ACC112 (cell line): Measurements from ENCODE around the gene CCNI.
"Not testable (repeated sequence)": the region's sequence is repeated elsewhere in the genome, so short reads cannot be mapped to it uniquely, and the experiment has no call there.

ENCODE experiments used
- H2AFZ ChIP-seq: fragments of 200-600 bp; sonication (generic); one replicate; pipeline ENCODE4 v1.6.0; 2017; ENCODE audit warnings: antibody characterized with exemption, low read length; ENCODE audit not compliant: unreplicated experiment
- H3K27ac ChIP-seq: fragments of 200-600 bp; sonication (generic); 2 replicates; pipeline ENCODE4 v1.5.1; 2014; ENCODE audit warnings: low read depth, mild to moderate bottlenecking, antibody characterized with exemption, low read length, moderate library complexity
- H3K27me3 ChIP-seq: fragments of 200-600 bp; sonication (generic); 2 replicates; pipeline ENCODE4 v1.6.1; 2014; ENCODE audit warnings: mild to moderate bottlenecking, antibody characterized with exemption, low read length, moderate library complexity, mixed read lengths; ENCODE audit not compliant: insufficient read depth
- H3K36me3 ChIP-seq: fragments of 200-600 bp; sonication (generic); 2 replicates; pipeline ENCODE4 v1.6.1; 2016; ENCODE audit warnings: mild to moderate bottlenecking, antibody characterized with exemption, low read length, moderate library complexity, mixed read lengths; ENCODE audit not compliant: insufficient read depth
- H3K4me1 ChIP-seq: fragments of 200-600 bp; sonication (generic); one replicate; pipeline ENCODE4 v1.6.1; 2016; ENCODE audit warnings: low read length, mixed read lengths; ENCODE audit not compliant: insufficient read depth, unreplicated experiment, control insufficient read depth
- H3K4me3 ChIP-seq: fragments of 200-600 bp; sonication (generic); 2 replicates; pipeline ENCODE4 v1.5.1; 2014; ENCODE audit warnings: mild to moderate bottlenecking, low read depth, low read length
- H3K79me2 ChIP-seq: fragments of 200-600 bp; sonication (generic); one replicate; pipeline ENCODE4 v1.6.0; 2016; ENCODE audit warnings: low read length; ENCODE audit not compliant: control insufficient read depth, unreplicated experiment, insufficient read depth

Gene CCNI

DNA sequence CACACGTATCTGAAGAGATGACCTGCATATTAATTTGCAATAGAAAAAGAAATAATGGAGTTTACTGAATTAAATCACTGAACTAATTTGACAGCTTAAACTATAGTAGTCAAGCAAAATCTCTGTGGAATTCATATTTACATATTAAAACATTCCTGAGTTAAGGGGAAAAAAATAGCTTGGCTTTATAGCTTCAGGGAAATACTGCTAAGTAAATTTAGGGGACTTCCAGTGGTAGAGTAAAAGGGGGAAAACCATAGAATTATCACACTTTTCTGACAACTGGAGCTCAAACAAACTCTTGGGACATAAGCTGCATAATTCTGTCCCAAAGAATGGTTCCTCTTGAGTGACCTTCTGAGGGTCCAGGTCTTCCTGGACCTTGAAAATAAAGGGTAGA is 28.6 kb upstream of the CCNI start:
- no peaks in the 10 kb centered on the region for H3K4me1 ChIP-seq
- H3K4me3 ChIP-seq, result no peak overlapping the region
- H3K79me2 ChIP-seq, result no peaks in the 10 kb centered on the region
- H3K27ac ChIP-seq, result no peak overlapping the region
- no peaks in the 10 kb centered on the region for H3K36me3 ChIP-seq
- peaks cover 21% of the 10 kb centered on the region; the same call in 1 of the 2 replicates for H3K27me3 ChIP-seq
- H2AFZ ChIP-seq, result no peak overlapping the region

- Histone ChIP-seq H3K4me3 (no peak overlapping the region), H3K36me3 (no peaks in the 10 kb centered on the region), H3K79me2 (no peaks in the 10 kb centered on the region), H3K4me1 (no peaks in the 10 kb centered on the region), H3K27ac (no peak overlapping the region), H2AFZ (no peak overlapping the region), H3K27me3 (no peaks in the 10 kb centered on the region)
Observed at GRCh38 chr4:77100234-77100633, 24.4 kb upstream of the CCNI start.

DNA sequence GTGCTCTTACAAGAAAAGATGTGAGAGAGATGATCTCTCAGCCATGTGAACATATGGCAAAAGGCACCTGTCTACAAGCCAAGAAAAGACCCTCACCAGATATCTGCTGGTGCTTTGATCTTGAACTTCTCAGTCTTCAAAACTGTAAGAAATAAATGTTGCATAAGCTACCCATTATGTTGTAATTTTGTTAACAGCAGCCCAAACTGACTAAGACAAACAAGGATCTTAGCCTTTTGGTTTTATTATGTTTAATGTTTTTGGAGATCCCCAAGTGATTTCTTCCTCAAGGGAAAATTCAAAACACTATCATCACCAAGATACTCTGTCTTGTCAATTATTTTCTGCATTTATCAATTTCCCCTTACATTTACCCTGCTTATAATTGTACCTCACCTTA is 21.8 kb upstream of the CCNI start:
- Histone ChIP-seq H3K79me2 (no peaks in the 10 kb centered on the region), H2AFZ (no peak overlapping the region), H3K4me1 (peaks cover 15% of the 10 kb centered on the region), H3K36me3 (no peaks in the 10 kb centered on the region), H3K27me3 (no peaks in the 10 kb centered on the region), H3K27ac (no peak overlapping the region), H3K4me3 (no peak overlapping the region)

DNA sequence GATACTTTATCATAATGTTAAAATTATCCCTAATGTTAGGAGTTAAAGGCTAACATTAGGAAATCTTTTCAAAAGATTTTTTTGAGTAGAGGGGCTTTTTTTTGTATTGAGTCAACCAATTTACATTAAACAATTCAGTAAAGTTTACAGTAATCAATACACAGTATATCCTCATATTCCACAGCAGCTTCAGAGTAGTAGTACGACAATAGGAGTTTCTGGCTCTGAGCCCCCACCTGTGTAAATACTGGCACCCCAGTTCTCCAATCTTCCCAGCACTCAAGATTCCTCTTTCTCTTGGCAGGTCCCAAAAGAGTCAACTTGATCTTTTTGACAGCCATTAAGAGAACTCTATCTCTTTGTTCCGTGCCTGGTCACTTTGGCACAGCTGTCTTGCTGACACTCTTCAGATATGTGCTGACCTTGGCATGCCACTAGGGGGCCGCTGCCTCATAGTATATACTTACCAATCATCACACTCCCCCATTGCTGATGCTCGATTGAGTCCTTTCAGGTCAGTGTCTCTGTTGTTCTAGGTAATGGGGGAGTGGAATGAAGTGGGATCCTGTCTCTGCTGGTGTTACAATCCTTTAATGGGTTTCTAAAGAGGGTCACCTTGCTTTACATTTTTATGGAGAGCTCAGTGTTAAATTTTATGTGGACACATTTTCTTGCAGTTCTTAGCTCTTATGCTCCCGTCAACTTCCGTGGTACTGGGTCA is 19.5 kb upstream of the CCNI start:
- Histone ChIP-seq H3K36me3 (no peaks in the 10 kb centered on the region), H3K4me1 (peaks cover 16% of the 10 kb centered on the region), H2AFZ (peak overlapping the region; percentile 47), H3K79me2 (no peaks in the 10 kb centered on the region), H3K27ac (no peak overlapping the region), H3K4me3 (no peak overlapping the region), H3K27me3 (no peaks in the 10 kb centered on the region)

GRCh38 chr4:77094496-77094895 is 18.7 kb upstream of the CCNI start:
- H3K27ac ChIP-seq, result no peak overlapping the region

DNA sequence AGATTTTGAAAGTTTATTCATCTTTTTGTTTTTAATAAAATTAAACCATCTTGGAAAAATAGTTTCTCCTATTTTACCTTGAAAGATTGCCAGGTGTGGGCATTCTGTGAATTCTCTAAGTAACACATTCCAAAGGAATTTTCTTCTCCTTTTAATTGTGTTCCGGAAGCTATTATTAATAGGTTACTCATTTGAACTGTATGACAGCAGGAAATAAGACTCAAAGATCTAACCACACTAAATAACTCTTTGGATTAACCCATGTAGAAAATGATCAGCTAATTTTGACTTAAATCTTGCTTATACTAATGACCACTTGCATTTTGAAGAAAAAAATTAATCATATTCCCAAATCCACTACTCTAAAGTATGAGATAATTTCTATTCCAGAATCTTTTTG is 17.6 kb upstream of the CCNI start:
- H3K4me3 ChIP-seq, result no peak overlapping the region

More at GRCh38 chr4:77094496-77094895, 18.7 kb upstream of the CCNI start:
- H2AFZ ChIP-seq, result no peak overlapping the region
- H3K79me2 ChIP-seq, result no peaks in the 10 kb centered on the region
- H3K4me1 ChIP-seq, result peaks cover 16% of the 10 kb centered on the region
- no peak overlapping the region for H3K4me3 ChIP-seq
- no peaks in the 10 kb centered on the region for H3K27me3 ChIP-seq
- no peaks in the 10 kb centered on the region for H3K36me3 ChIP-seq

GRCh38 chr4:77092975-77093374 is 17.2 kb upstream of the CCNI start:
- no peak overlapping the region for H3K4me3 ChIP-seq
- peak overlapping the region; percentile 23; the same call in 1 of the 2 replicates for H3K27ac ChIP-seq
- H2AFZ ChIP-seq, result peak overlapping the region; percentile 1
- H3K4me1 ChIP-seq, result peaks cover 16% of the 10 kb centered on the region
- H3K79me2 ChIP-seq, result no peaks in the 10 kb centered on the region
- H3K36me3 ChIP-seq, result no peaks in the 10 kb centered on the region
- H3K27me3 ChIP-seq, result no peaks in the 10 kb centered on the region

More for the DNA sequence above, 17.6 kb upstream of the CCNI start:
- Histone ChIP-seq H3K27ac (peak overlapping the region; percentile 23; the same call in 1 of the 2 replicates), H3K79me2 (no peaks in the 10 kb centered on the region), H3K4me1 (peaks cover 16% of the 10 kb centered on the region), H2AFZ (no peak overlapping the region), H3K36me3 (no peaks in the 10 kb centered on the region), H3K27me3 (no peaks in the 10 kb centered on the region)

GRCh38 chr4:77089866-77090265 is 14.1 kb upstream of the CCNI start:
- Histone ChIP-seq H2AFZ (no peak overlapping the region), H3K36me3 (no peaks in the 10 kb centered on the region), H3K79me2 (no peaks in the 10 kb centered on the region), H3K4me3 (no peak overlapping the region), H3K4me1 (peaks cover 16% of the 10 kb centered on the region), H3K27ac (no peak overlapping the region), H3K27me3 (no peaks in the 10 kb centered on the region)

DNA sequence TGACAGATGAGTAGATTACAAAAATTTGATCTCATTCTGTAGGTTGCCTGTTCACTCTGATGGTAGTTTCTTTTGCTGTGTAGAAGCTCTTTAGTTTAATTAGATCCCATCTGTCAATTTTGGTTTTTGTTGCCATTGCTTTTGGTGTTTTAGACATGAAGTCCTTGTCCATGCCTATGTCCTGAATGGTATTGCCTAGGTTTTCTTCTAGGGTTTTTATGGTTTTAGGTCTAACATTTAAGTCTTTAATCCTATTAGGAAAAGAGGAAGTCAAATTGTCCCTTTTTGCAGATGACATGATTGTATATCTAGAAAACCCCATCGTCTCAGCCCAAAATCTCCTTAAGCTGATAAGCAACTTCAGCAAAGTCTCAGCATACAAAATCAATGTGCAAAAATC is 11.2 kb upstream of the CCNI start:
- not testable (repeated sequence) for H3K27me3 ChIP-seq, H2AFZ ChIP-seq, H3K27ac ChIP-seq, H3K79me2 ChIP-seq, H3K4me3 ChIP-seq, H3K36me3 ChIP-seq, H3K4me1 ChIP-seq

DNA sequence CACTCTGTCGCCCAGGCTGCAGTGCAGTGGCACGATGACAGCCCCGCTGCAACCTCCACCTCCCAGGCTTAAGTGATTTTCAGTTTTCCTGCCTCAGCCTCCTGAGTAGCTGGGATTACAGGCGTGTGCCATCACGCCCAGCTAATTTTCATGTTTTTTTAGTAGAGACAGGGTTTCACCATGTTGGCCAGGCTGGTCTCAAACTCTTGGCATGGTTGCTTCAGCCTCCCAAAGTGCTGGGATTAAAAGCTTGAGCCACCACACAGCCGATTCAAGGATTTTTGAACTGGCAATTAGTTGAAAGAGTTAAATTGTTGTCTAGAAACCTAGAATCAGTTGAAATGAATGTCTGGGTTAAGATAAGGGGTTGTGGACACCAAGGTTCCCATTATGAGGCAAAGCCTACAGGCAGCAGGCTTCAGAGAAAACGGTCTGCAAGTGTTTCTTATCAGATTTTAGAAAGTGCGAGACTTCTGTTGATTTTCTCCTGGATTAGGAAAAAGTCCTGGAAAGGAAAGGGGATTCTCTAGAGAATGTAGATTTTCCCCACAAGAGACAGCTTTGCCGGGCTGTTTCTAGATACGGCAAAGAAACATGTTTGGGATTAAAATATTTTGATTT is 8.3 kb upstream of the CCNI start:
- no peak overlapping the region for H3K4me3 ChIP-seq
- H3K27ac ChIP-seq, result no peak overlapping the region
- H3K27me3 ChIP-seq, result no peaks in the 10 kb centered on the region
- no peak overlapping the region for H2AFZ ChIP-seq
- H3K4me1 ChIP-seq, result no peaks in the 10 kb centered on the region
- no peaks in the 10 kb centered on the region for H3K79me2 ChIP-seq
- H3K36me3 ChIP-seq, result no peaks in the 10 kb centered on the region
